GM18873 (cell line): Measurements from ENCODE around the gene OGT.
"Not testable (repeated sequence)": the region's sequence is repeated elsewhere in the genome, so short reads cannot be mapped to it uniquely, and the experiment has no call there.

Experiments
- ATAC-seq: cut with Tn5 transposase; IDR thresholded peaks from one replicate; pipeline ENCODE4 v1.9.1; 2021; ENCODE audit warnings: mild to moderate bottlenecking, moderate library complexity, moderate number of reproducible peaks; ENCODE audit not compliant: unreplicated experiment, low FRiP score

OGT gene

GRCh38 chrX:71579136-71579989, 46.5 kb downstream of the OGT start:
- ATAC-seq: no peak

- ATAC-seq: no peak
Observed at GRCh38 chrX:71579990-71580380, 47.1 kb downstream of the OGT start.

GRCh38 chrX:71581210-71581609, 48.3 kb downstream of the OGT start:
- ATAC-seq: no peak

- no peak for ATAC-seq
Observed at GRCh38 chrX:71586929-71587328, 54.0 kb downstream of the OGT start.

- not testable (repeated sequence) for ATAC-seq
Observed at GRCh38 chrX:71593210-71593609, 60.3 kb downstream of the OGT start.

GRCh38 chrX:71599965-71600364, 67.1 kb downstream of the OGT start:
- ATAC-seq: no peak

- no peak for ATAC-seq
Observed at GRCh38 chrX:71603618-71604017, 70.7 kb downstream of the OGT start.

GRCh38 chrX:71604141-71604540, 71.2 kb downstream of the OGT start:
- ATAC-seq: no peak

- ATAC-seq: no peak
Observed at GRCh38 chrX:71604796-71605568, 72.1 kb downstream of the OGT start.

GRCh38 chrX:71606536-71607216, 73.8 kb downstream of the OGT start:
- ATAC-seq: no peak

- ATAC-seq: no peak
Observed at GRCh38 chrX:71607488-71607887, 74.6 kb downstream of the OGT start.

- ATAC-seq: no peak
Observed at GRCh38 chrX:71609095-71609750, 76.3 kb downstream of the OGT start.

- ATAC-seq: not testable (repeated sequence)
Observed at GRCh38 chrX:71611736-71612135, 78.8 kb downstream of the OGT start.

GRCh38 chrX:71612256-71612655, 79.4 kb downstream of the OGT start:
- no peak for ATAC-seq

- no peak for ATAC-seq
Observed at GRCh38 chrX:71615056-71615455, 82.2 kb downstream of the OGT start.

GRCh38 chrX:71615954-71616353, 83.0 kb downstream of the OGT start:
- ATAC-seq: no peak

GRCh38 chrX:71616672-71617529, 84.0 kb downstream of the OGT start:
- ATAC-seq: no peak

GRCh38 chrX:71617742-71618141, 84.8 kb downstream of the OGT start:
- no peak for ATAC-seq

- ATAC-seq: peak; percentile 70
Observed at GRCh38 chrX:71618303-71618721, 85.4 kb downstream of the OGT start, which contains the start of gene CXCR3. CXCR3 (minus strand) TSS chrX:71618511; CDS start chrX:71618449, 62 bp downstream.

GRCh38 chrX:71618787-71619186, 85.9 kb downstream of the OGT start:
- no peak for ATAC-seq
